ENCODE results near the gene BRINP3. TPM values are rescaled to one million over a fixed set of nuclear protein-coding genes. Genes with fewer than 3 reads are reported as not detected.
A peak's percentile ranks its signal among the peaks of the same experiment; 100 is the strongest.

The BRINP3 gene
- total RNA-seq, 2 donors from 2014 or later = 3.0 to 17.0 TPM

DNA sequence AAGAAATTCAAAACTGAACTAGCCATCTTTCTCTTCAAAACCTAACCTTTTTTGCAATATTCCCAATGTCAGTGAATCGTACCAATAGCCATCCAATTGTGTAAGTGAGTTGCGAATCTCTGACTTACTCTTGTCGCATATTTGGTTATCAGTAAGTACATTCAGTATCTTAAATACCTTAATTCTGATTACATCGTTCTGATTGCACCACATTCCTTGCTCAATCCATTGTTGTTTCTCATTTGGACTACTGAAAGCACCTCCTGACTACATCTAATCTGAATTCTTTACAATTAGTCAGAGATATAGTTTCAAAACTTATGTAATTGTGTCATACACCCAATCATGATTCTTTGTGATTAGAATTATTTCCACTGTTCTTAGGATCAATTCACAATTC, 16.8 kb upstream of the BRINP3 start:
- no peaks in the 10 kb centered on the region for H3K9me3 ChIP-seq
- intact Hi-C loops (cut with DNase I) = no loop called here
- no peak for TF ChIP-seq POLR2AphosphoS5 (IDR thresholded peaks at IDR 0.05)
- TF ChIP-seq, protein P1, sequence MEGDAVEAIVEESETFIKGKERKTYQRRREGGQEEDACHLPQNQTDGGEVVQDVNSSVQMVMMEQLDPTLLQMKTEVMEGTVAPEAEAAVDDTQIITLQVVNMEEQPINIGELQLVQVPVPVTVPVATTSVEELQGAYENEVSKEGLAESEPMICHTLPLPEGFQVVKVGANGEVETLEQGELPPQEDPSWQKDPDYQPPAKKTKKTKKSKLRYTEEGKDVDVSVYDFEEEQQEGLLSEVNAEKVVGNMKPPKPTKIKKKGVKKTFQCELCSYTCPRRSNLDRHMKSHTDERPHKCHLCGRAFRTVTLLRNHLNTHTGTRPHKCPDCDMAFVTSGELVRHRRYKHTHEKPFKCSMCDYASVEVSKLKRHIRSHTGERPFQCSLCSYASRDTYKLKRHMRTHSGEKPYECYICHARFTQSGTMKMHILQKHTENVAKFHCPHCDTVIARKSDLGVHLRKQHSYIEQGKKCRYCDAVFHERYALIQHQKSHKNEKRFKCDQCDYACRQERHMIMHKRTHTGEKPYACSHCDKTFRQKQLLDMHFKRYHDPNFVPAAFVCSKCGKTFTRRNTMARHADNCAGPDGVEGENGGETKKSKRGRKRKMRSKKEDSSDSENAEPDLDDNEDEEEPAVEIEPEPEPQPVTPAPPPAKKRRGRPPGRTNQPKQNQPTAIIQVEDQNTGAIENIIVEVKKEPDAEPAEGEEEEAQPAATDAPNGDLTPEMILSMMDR (IDR thresholded peaks at IDR 0.05) = no peak
- no peak for TF ChIP-seq POLR2A (IDR thresholded peaks at IDR 0.05)
- no peaks in the 10 kb centered on the region for H3K27me3 ChIP-seq (replicated peaks; ENCODE audit: insufficient read depth)
- DNase-seq (ENCODE audit: low spot score) = no peak
- no peaks in the 10 kb centered on the region for H3K36me3 ChIP-seq
- H3K4me1 ChIP-seq (replicated peaks) = no peaks in the 10 kb centered on the region
- H3K27ac ChIP-seq = no peak overlapping the region
- H3K4me3 ChIP-seq = no peak overlapping the region
- 84% methylated on average over 4 of the region's 4 CpGs for WGBS

DNA sequence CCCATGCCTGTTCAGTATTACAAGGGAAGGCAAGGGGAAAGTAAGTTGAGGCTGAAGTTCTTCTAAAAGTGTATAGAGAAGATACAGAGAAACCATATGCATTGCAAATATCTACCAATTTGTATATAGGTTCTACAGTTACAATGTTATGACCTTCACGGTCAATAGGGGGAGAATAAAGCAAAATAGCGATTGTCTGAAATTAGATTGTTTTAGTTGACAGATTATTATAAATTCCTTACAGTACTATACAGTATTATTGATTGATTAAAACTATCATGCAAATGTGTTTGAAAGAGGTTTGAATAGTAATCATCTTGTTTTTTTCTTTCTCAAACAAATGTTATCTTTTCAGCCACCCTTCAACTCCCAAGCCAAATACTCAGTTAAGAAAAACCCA, 13.7 kb upstream of the BRINP3 start:
- Histone ChIP-seq H3K27me3 (replicated peaks; ENCODE audit: insufficient read depth) (no peaks in the 10 kb centered on the region), H3K9me3 (no peaks in the 10 kb centered on the region), H3K4me3 (no peak overlapping the region), H3K27ac (no peak overlapping the region), H3K4me1 (replicated peaks) (no peaks in the 10 kb centered on the region), H3K36me3 (no peaks in the 10 kb centered on the region)
- intact Hi-C loops (cut with DNase I) = no loop called here
- TF ChIP-seq, protein P1 (IDR thresholded peaks at IDR 0.05) = no peak
- TF ChIP-seq POLR2A (IDR thresholded peaks at IDR 0.05) (no peak), POLR2AphosphoS5 (IDR thresholded peaks at IDR 0.05) (no peak)
- 97% methylated on average over 2 of the region's 2 CpGs for WGBS
- no peak for DNase-seq (ENCODE audit: low spot score)

DNA sequence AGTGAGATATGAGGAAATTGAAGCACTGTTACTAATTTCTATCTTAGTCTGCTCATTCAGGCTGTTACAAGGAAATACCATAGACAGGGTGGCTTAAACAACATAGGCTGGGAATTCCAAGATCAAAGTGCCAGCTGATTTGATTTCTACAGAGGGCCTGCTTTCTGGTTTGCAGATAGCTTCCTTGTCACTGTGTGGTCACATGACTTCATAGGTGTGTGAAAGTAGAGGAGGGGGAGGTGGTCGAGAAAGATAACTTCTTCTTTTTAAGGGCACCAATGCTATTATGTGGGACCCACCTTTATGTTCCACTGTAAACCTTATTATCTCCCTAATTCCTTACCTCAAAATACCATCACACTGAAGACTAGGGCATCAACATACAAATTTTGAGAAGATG, 6.4 kb upstream of the BRINP3 start:
- intact Hi-C loops (cut with DNase I) = no loop called here
- TF ChIP-seq POLR2A (IDR thresholded peaks at IDR 0.05) (no peak), POLR2AphosphoS5 (IDR thresholded peaks at IDR 0.05) (no peak)
- TF ChIP-seq, protein P1 (IDR thresholded peaks at IDR 0.05) = no peak
- no peaks in the 10 kb centered on the region for H3K36me3 ChIP-seq
- no peak overlapping the region for H3K27ac ChIP-seq
- 68% methylated on average over 1 of the region's 1 CpG for WGBS
- no peak overlapping the region for H3K4me3 ChIP-seq
- H3K27me3 ChIP-seq (replicated peaks; ENCODE audit: insufficient read depth) = no peaks in the 10 kb centered on the region
- H3K4me1 ChIP-seq (replicated peaks) = no peaks in the 10 kb centered on the region
- DNase-seq (ENCODE audit: low spot score) = no peak
- H3K9me3 ChIP-seq = no peaks in the 10 kb centered on the region

DNA sequence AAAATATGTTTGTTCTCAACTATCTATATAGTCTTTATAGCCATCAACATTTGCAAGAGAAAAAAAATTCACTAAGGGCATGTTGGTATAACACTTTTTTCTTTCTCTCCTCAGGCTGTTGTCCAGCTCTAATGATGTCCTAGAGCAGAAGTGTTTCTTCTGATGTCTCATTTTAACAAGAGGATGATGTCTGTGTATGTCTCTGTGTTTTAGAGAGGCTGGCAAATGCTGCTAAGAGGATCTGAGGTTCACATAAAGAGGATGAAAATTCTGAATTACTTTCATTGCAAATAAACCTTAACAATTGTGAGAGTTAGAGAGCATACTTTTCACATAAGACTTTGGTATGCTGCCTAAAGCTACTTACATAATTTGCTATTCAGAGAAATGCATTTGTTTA, 2.6 kb upstream of the BRINP3 start:
- DNase-seq (ENCODE audit: low spot score) = no peak
- no peak overlapping the region for H3K4me3 ChIP-seq
- TF ChIP-seq POLR2AphosphoS5 (IDR thresholded peaks at IDR 0.05) (no peak), POLR2A (IDR thresholded peaks at IDR 0.05) (no peak)
- TF ChIP-seq, protein P1 (IDR thresholded peaks at IDR 0.05) = no peak
- no peaks in the 10 kb centered on the region for H3K27me3 ChIP-seq (replicated peaks; ENCODE audit: insufficient read depth)
- H3K4me1 ChIP-seq (replicated peaks) = no peaks in the 10 kb centered on the region
- H3K36me3 ChIP-seq = no peaks in the 10 kb centered on the region
- intact Hi-C loops (cut with DNase I) = no loop called here
- H3K27ac ChIP-seq = no peak overlapping the region
- no peaks in the 10 kb centered on the region for H3K9me3 ChIP-seq

DNA sequence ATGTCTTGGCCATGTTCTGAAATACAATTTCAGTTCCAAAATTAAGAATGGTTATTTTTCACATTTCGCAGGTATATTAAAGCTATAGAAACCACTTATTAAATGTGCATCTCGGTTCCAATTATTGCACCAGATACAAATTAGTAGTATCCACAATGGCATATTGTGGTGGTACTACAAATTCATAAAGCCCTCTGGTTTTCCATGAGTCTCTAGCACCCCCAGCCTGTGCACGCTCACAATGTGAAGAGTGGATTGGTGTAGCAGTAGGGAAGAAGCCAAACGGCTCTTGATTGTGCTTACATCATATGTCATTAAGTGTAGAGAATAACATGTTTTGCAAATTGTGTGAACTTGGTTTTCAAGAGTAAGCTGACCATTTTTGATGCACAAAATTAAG, 1.9 kb upstream of the BRINP3 start:
- 44% methylated on average over 4 of the region's 4 CpGs for WGBS
- DNase-seq (ENCODE audit: low spot score) = no peak
- TF ChIP-seq POLR2A (IDR thresholded peaks at IDR 0.05) (no peak), POLR2AphosphoS5 (IDR thresholded peaks at IDR 0.05) (no peak)
- TF ChIP-seq, protein P1 (IDR thresholded peaks at IDR 0.05) = no peak
- Histone ChIP-seq H3K4me1 (replicated peaks) (no peaks in the 10 kb centered on the region), H3K27ac (no peak overlapping the region), H3K27me3 (replicated peaks; ENCODE audit: insufficient read depth) (no peaks in the 10 kb centered on the region), H3K4me3 (peak overlapping the region in 1 of 2 donors; percentile 34), H3K9me3 (no peaks in the 10 kb centered on the region), H3K36me3 (no peaks in the 10 kb centered on the region)
- intact Hi-C loops (cut with DNase I) = no loop called here
